Thyroid gland (tissue), 4 donors: ENCODE measurements around the gene SULT1C3.

ENCODE experiments used
- POLR2A ChIP-seq, 2 donors: fragments of 450-650 bp; IDR thresholded peaks; one replicate each; pipeline ENCODE4 v1.6.1; 2017; ENCODE audit warnings: antibody characterized with exemption in 2 of 2, mild to moderate bottlenecking in 2 of 2, moderate library complexity in 1 of 2
- TF ChIP-seq, protein P1 (sequence below), 6 experiments: fragments of 200-600 bp in 3 of 6; fragments of 450-650 bp in 3 of 6; sonication (generic) in 3 of 6; IDR thresholded peaks; one replicate each; pipeline ENCODE4 v1.5.1; 2016 to 2019; ENCODE audit warnings: antibody characterized with exemption in 6 of 6, mild to moderate bottlenecking in 2 of 6, inconsistent platforms in 1 of 6, moderate library complexity in 1 of 6

DNA sequence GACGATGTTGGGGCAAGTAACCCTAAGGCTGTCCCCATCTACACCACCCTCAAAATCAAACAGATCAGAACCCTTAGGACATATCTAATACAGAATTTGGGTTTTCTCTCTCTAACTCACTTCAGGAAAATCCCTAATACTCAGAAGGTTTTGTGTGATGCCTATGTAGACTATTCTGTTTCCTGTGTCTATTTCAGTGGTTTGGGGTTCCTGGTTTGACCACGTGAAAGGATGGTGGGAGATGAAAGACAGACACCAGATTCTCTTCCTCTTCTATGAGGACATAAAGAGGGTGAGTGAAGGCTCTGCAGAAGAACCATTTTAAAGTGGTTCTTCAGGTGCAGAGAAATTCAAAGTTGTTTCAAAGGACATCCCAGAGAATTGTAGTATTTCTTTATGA is 65.2 kb downstream of the SULT1C3 start:
- no peak for TF ChIP-seq POLR2A (IDR thresholded peaks at IDR 0.05)
- TF ChIP-seq, protein P1, sequence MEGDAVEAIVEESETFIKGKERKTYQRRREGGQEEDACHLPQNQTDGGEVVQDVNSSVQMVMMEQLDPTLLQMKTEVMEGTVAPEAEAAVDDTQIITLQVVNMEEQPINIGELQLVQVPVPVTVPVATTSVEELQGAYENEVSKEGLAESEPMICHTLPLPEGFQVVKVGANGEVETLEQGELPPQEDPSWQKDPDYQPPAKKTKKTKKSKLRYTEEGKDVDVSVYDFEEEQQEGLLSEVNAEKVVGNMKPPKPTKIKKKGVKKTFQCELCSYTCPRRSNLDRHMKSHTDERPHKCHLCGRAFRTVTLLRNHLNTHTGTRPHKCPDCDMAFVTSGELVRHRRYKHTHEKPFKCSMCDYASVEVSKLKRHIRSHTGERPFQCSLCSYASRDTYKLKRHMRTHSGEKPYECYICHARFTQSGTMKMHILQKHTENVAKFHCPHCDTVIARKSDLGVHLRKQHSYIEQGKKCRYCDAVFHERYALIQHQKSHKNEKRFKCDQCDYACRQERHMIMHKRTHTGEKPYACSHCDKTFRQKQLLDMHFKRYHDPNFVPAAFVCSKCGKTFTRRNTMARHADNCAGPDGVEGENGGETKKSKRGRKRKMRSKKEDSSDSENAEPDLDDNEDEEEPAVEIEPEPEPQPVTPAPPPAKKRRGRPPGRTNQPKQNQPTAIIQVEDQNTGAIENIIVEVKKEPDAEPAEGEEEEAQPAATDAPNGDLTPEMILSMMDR (IDR thresholded peaks at IDR 0.05): no peak
